DND-41 (cell line): ENCODE results near the gene SAPCD1.

ENCODE experiments used
- EZH2 ChIP-seq: IDR thresholded peaks from 3 replicates; pipeline ENCODE4 v1.6.1; 2012; ENCODE audit warnings: borderline replicate concordance, low read depth, mild to moderate bottlenecking, moderate library complexity, low read length, inconsistent platforms; ENCODE audit not compliant: severe bottlenecking
- TF ChIP-seq, protein P1 (sequence below): IDR thresholded peaks from 2 replicates; pipeline ENCODE4 v1.5.1; 2012; ENCODE audit warnings: borderline replicate concordance, low read length, moderate library complexity, mild to moderate bottlenecking; ENCODE audit not compliant: poor library complexity, severe bottlenecking; ENCODE audit errors: extremely low read depth

- TF ChIP-seq, protein P1, sequence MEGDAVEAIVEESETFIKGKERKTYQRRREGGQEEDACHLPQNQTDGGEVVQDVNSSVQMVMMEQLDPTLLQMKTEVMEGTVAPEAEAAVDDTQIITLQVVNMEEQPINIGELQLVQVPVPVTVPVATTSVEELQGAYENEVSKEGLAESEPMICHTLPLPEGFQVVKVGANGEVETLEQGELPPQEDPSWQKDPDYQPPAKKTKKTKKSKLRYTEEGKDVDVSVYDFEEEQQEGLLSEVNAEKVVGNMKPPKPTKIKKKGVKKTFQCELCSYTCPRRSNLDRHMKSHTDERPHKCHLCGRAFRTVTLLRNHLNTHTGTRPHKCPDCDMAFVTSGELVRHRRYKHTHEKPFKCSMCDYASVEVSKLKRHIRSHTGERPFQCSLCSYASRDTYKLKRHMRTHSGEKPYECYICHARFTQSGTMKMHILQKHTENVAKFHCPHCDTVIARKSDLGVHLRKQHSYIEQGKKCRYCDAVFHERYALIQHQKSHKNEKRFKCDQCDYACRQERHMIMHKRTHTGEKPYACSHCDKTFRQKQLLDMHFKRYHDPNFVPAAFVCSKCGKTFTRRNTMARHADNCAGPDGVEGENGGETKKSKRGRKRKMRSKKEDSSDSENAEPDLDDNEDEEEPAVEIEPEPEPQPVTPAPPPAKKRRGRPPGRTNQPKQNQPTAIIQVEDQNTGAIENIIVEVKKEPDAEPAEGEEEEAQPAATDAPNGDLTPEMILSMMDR = no peak
- no peak for TF ChIP-seq EZH2
Measured at GRCh38 chr6:31733734-31734133, 28.7 kb upstream of the SAPCD1 start.
